ENCODE measurements around the gene MICALL1.

DNA sequence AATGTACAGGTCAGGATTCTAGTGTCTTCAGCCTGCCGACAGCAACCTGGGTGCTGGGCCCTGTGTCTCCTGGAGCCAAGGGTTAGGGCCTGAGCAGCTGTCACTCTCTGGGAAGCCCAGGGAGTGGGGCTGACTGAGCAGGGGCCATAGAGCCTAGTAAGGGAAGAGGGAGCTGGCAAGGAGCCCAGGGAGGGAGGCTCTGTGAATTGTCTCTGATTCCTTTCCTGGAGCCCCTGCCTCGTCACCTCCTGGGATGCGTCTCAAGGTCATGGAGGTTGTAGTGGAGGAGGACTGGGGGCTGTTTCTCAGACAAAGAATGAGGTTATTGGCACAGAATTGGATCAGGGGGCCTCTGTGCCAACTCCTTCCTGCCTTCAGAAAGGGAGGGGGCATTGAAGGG, 66.4 kb downstream of the MICALL1 start:
- no peak for TF ChIP-seq GATA2 (CRISPR knock-in tag; IDR thresholded peaks at IDR 0.05)
- TF ChIP-seq, protein P1, sequence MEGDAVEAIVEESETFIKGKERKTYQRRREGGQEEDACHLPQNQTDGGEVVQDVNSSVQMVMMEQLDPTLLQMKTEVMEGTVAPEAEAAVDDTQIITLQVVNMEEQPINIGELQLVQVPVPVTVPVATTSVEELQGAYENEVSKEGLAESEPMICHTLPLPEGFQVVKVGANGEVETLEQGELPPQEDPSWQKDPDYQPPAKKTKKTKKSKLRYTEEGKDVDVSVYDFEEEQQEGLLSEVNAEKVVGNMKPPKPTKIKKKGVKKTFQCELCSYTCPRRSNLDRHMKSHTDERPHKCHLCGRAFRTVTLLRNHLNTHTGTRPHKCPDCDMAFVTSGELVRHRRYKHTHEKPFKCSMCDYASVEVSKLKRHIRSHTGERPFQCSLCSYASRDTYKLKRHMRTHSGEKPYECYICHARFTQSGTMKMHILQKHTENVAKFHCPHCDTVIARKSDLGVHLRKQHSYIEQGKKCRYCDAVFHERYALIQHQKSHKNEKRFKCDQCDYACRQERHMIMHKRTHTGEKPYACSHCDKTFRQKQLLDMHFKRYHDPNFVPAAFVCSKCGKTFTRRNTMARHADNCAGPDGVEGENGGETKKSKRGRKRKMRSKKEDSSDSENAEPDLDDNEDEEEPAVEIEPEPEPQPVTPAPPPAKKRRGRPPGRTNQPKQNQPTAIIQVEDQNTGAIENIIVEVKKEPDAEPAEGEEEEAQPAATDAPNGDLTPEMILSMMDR (IDR thresholded peaks at IDR 0.05 in 2 of 3, conservative IDR thresholded peaks at IDR 0.05 in 1 of 3; ENCODE audit: insufficient read depth in 2 of 3, low read depth in 1 of 3, low read length in 3 of 3), result no peak
- TF ChIP-seq, protein P2, sequence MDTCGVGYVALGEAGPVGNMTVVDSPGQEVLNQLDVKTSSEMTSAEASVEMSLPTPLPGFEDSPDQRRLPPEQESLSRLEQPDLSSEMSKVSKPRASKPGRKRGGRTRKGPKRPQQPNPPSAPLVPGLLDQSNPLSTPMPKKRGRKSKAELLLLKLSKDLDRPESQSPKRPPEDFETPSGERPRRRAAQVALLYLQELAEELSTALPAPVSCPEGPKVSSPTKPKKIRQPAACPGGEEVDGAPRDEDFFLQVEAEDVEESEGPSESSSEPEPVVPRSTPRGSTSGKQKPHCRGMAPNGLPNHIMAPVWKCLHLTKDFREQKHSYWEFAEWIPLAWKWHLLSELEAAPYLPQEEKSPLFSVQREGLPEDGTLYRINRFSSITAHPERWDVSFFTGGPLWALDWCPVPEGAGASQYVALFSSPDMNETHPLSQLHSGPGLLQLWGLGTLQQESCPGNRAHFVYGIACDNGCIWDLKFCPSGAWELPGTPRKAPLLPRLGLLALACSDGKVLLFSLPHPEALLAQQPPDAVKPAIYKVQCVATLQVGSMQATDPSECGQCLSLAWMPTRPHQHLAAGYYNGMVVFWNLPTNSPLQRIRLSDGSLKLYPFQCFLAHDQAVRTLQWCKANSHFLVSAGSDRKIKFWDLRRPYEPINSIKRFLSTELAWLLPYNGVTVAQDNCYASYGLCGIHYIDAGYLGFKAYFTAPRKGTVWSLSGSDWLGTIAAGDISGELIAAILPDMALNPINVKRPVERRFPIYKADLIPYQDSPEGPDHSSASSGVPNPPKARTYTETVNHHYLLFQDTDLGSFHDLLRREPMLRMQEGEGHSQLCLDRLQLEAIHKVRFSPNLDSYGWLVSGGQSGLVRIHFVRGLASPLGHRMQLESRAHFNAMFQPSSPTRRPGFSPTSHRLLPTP (IDR thresholded peaks at IDR 0.05; ENCODE audit: borderline replicate concordance, extremely low read depth, insufficient read length), result no peak
- no peak for TF ChIP-seq ZBTB8A (IDR thresholded peaks at IDR 0.05; ENCODE audit: partially characterized antibody)
- TF ChIP-seq, protein P3, sequence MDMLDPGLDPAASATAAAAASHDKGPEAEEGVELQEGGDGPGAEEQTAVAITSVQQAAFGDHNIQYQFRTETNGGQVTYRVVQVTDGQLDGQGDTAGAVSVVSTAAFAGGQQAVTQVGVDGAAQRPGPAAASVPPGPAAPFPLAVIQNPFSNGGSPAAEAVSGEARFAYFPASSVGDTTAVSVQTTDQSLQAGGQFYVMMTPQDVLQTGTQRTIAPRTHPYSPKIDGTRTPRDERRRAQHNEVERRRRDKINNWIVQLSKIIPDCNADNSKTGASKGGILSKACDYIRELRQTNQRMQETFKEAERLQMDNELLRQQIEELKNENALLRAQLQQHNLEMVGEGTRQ (CRISPR knock-in tag; IDR thresholded peaks at IDR 0.05), result no peak
- no peak for TF ChIP-seq GABPA (tag; conservative IDR thresholded peaks at IDR 0.05; ENCODE audit: low read depth)
- TF ChIP-seq, protein P4, sequence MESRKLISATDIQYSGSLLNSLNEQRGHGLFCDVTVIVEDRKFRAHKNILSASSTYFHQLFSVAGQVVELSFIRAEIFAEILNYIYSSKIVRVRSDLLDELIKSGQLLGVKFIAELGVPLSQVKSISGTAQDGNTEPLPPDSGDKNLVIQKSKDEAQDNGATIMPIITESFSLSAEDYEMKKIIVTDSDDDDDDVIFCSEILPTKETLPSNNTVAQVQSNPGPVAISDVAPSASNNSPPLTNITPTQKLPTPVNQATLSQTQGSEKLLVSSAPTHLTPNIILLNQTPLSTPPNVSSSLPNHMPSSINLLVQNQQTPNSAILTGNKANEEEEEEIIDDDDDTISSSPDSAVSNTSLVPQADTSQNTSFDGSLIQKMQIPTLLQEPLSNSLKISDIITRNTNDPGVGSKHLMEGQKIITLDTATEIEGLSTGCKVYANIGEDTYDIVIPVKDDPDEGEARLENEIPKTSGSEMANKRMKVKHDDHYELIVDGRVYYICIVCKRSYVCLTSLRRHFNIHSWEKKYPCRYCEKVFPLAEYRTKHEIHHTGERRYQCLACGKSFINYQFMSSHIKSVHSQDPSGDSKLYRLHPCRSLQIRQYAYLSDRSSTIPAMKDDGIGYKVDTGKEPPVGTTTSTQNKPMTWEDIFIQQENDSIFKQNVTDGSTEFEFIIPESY (CRISPR knock-in tag; IDR thresholded peaks at IDR 0.05), result no peak
- no peak for TF ChIP-seq SETDB1 (IDR thresholded peaks at IDR 0.05; ENCODE audit: low read length)
- TF ChIP-seq BRF1 (IDR thresholded peaks at IDR 0.05; ENCODE audit: borderline replicate concordance, extremely low read depth, insufficient read length), result no peak

All from K562 (cell line).